Skeletal muscle tissue (tissue), 4 donors: Measurements from ENCODE around the gene PPP2R5E. TPM values are rescaled to one million over a fixed set of nuclear protein-coding genes. Genes with fewer than 3 reads are reported as not detected.

Experiments
- H3K27ac ChIP-seq: one replicate; pipeline ENCODE4 v1.7.0; 2013; ENCODE audit warnings: mild to moderate bottlenecking, low read depth, low read length, inconsistent platforms
- H3K27me3 ChIP-seq, 3 donors: one replicate each; pipeline ENCODE4 v1.7.0; 2013; ENCODE audit warnings: low read length in 3 of 3; ENCODE audit not compliant: control insufficient read depth in 3 of 3, insufficient read depth in 3 of 3
- H3K36me3 ChIP-seq, 3 donors: one replicate each; pipeline ENCODE4 v1.7.0; 2013; ENCODE audit warnings: low read length in 3 of 3; ENCODE audit not compliant: control insufficient read depth in 3 of 3, insufficient read depth in 3 of 3
- H3K4me1 ChIP-seq, 3 donors: one replicate each; pipeline ENCODE4 v1.7.0; 2013; ENCODE audit warnings: low read length in 3 of 3, mild to moderate bottlenecking in 3 of 3; ENCODE audit not compliant: control insufficient read depth in 3 of 3, insufficient read depth in 3 of 3
- H3K4me3 ChIP-seq, 3 donors: one replicate each; pipeline ENCODE4 v1.7.0; 2013; ENCODE audit warnings: low read length in 3 of 3
- H3K9ac ChIP-seq, 3 donors: one replicate each; pipeline ENCODE4 v1.7.0; 2013; ENCODE audit warnings: low read length in 3 of 3, mild to moderate bottlenecking in 3 of 3, moderate library complexity in 2 of 3, low read depth in 1 of 3
- H3K9me3 ChIP-seq, 3 donors: one replicate each; pipeline ENCODE4 v1.7.0; 2013; ENCODE audit warnings: low read length in 3 of 3; ENCODE audit not compliant: control insufficient read depth in 3 of 3
- total RNA-seq: library from RNA; depleted of rRNA; stranded (reverse); fragments of >200 nt; gene quantifications from one replicate; pipeline ENCODE4 v1.2.3, GENCODE V29; 2014
- donor health status: Osteomylitis.

Gene PPP2R5E
- total RNA-seq, 1 donor from 2014 or later: 11.0 TPM

DNA sequence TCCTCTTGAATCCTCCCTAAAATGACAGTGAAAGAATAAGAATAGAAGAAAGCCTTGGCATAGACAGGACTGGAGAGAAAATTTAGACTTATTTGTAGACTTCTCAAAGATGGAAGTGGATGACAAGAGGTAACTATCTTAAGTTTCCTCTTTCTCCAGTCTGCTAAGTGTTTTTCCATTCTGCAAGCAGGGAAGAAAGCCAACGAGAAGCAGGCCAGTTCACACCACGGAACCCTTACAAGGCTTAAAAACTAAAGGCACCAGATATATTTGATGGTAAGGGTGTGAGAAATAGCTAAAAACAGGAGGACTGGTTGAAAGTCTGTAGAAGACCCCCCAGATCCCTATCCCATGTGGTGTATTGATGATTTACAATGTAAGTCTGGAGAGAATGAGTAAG, 141.5 kb downstream of the PPP2R5E start:
- Histone ChIP-seq H3K27ac (no peak overlapping the region), H3K4me3 (no peak overlapping the region)

DNA sequence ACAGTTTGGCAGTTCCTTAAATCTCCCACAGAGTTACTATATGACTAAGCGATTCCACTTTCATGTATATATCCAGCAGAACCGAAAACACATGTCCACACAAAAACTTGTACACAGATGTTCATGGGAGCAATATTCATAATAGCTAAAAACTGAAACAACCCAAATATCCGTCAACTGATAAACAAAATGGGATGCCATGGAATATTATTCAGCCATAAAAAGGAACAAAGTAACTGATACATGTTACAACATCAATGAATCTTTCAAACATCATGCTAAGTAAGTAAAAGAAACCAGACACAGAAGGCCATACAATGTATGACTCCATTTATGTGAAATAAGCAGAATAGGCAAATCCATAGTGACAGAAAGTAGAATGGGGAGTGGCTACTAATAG, 144.2 kb downstream of the PPP2R5E start:
- no peak overlapping the region for H3K27ac ChIP-seq
- H3K36me3 ChIP-seq: peaks cover 0 to 8% (median 5%) of the 10 kb centered on the region in 3 donors
- no peaks in the 10 kb centered on the region for H3K27me3 ChIP-seq
- H3K4me1 ChIP-seq: peaks cover 2 to 9% (median 6%) of the 10 kb centered on the region in 3 donors
- H3K9ac ChIP-seq: no peak overlapping the region
- no peak overlapping the region for H3K4me3 ChIP-seq
- peaks cover 0 to 2% (median 0%) of the 10 kb centered on the region in 3 donors for H3K9me3 ChIP-seq

More for the DNA sequence above, 141.5 kb downstream of the PPP2R5E start:
- Histone ChIP-seq H3K36me3 (no peaks in the 10 kb centered on the region), H3K9me3 (peaks cover 0 to 2% (median 0%) of the 10 kb centered on the region in 3 donors), H3K9ac (no peak overlapping the region), H3K27me3 (no peaks in the 10 kb centered on the region), H3K4me1 (peaks cover 2 to 9% (median 6%) of the 10 kb centered on the region in 3 donors)

DNA sequence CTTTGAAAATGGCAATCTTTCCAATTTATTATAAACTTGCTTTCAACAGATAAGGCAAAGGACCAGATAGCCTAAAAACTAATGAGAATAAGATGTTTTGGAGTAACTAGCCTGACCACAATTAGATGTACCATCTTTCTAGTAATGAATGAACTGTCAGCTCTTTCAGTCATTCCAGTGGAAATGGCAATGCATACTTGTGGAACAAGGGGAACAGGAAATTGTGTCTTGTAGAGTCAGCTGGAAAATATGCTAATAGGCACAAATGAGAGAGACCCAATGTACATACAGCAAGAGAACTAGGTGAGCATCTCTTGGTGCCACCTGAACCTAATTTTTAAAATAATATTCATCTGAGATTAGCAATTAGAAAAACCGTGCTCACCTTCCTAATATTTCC, 148.3 kb downstream of the PPP2R5E start:
- H3K4me3 ChIP-seq: no peak overlapping the region
- H3K4me1 ChIP-seq: no peaks in the 10 kb centered on the region
- H3K36me3 ChIP-seq: peaks cover 8 to 20% (median 13%) of the 10 kb centered on the region in 3 donors
- no peaks in the 10 kb centered on the region for H3K27me3 ChIP-seq
- peaks cover 0 to 2% (median 0%) of the 10 kb centered on the region in 3 donors for H3K9me3 ChIP-seq
- H3K27ac ChIP-seq: no peak overlapping the region
- no peak overlapping the region for H3K9ac ChIP-seq

DNA sequence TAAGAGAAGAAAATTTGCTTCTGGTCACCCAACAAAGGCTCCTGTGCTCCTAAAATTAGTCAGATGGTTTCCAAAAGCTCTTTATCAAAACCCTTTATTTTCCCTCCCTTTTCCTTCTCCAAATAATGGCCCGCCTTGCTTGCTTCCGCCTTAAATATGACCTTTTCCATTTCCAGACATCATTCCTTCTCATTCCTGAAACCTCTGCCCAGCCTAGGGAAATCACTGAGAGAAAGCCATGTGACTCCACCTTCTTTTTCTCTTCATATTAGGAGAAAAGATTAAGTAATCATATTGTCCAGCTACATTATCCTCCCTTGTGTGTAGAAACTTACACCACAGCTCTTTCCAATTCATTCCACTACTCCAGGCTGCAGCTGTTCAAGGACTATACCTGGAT, 148.7 kb downstream of the PPP2R5E start:
- Histone ChIP-seq H3K36me3 (peaks cover 8 to 20% (median 15%) of the 10 kb centered on the region in 3 donors), H3K9me3 (peaks cover 0 to 2% (median 0%) of the 10 kb centered on the region in 3 donors), H3K4me3 (no peak overlapping the region), H3K27ac (no peak overlapping the region), H3K9ac (no peak overlapping the region), H3K4me1 (no peaks in the 10 kb centered on the region), H3K27me3 (no peaks in the 10 kb centered on the region)

DNA sequence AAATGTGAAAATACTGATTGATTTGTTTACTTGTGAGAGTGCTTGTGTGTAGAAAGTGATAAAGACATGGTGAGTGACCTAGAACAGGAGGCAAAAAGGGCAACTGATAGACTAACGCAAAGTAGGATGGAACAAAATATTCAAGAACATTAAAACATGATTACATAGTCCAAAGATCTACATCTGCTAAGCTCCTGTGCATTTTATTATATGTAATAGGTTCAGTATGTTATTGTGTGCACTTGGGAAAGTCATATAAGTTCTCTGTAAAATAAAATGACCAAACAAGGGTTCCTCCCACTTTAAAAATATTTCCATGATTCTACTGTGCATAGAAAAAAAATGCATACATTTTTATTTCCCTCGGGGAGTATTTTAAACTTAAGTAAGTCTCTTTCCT, 150.2 kb downstream of the PPP2R5E start:
- Histone ChIP-seq H3K9me3 (no peaks in the 10 kb centered on the region), H3K27ac (no peak overlapping the region), H3K4me1 (no peaks in the 10 kb centered on the region), H3K4me3 (no peak overlapping the region), H3K27me3 (no peaks in the 10 kb centered on the region), H3K9ac (no peak overlapping the region), H3K36me3 (peaks cover 8 to 20% (median 18%) of the 10 kb centered on the region in 3 donors)

DNA sequence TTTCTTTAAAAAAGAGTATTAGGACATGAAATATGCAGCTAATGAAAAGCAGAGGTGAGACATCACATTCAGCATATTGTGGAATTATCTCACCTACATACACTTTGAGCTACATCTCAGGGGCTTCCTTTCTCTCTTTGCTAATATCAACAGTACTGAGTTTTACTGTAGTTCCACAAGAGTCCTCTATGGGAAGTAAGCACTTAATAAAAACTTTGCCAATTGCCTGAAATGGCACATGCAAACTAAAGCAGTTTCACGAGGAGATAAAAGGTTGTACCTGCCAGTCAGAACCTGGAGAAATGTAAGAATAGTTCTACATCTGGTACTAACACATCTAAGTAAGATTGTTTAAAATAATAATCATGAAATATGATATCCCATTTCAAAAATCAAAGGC, 150.9 kb downstream of the PPP2R5E start:
- Histone ChIP-seq H3K4me3 (no peak overlapping the region), H3K9me3 (no peaks in the 10 kb centered on the region), H3K36me3 (peaks cover 8 to 24% (median 21%) of the 10 kb centered on the region in 3 donors), H3K27me3 (no peaks in the 10 kb centered on the region), H3K4me1 (no peaks in the 10 kb centered on the region), H3K9ac (no peak overlapping the region), H3K27ac (no peak overlapping the region)

DNA sequence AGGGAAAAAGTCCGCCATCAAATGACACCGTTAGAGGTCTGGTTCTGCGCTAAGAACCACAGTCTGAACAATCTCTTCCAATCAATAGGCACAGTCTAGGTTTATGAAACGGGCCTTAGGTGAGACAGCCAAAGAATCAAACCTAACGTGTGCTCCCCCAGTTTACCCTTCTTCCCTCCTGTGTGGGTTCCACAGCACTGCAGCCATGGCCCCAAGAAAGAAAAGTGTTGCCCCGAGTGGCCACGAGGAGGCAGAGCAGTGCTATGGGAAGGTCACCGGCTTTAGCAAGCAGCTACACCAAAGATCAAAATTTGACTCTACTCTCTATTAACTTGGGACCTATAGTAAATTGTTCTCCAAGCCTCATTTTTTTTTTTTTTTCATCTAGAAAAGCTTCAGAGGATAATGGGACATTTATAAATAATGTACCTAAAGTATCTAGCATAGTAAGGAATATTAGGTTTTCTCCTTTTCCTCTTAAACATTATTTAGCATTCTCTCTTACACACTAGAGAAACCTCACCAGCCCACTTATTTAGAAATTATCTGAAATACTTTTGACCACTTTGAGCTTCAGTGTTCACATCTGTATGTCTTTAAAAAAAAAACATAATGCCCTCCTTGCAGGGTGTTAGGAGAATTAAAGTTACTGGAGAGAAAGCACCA, 154.3 kb downstream of the PPP2R5E start:
- H3K4me1 ChIP-seq: no peaks in the 10 kb centered on the region
- no peaks in the 10 kb centered on the region for H3K27me3 ChIP-seq
- H3K4me3 ChIP-seq: no peak overlapping the region
- H3K9ac ChIP-seq: no peak overlapping the region
- peaks cover 12 to 29% (median 23%) of the 10 kb centered on the region in 3 donors for H3K36me3 ChIP-seq
- H3K9me3 ChIP-seq: no peaks in the 10 kb centered on the region
- H3K27ac ChIP-seq: no peak overlapping the region

DNA sequence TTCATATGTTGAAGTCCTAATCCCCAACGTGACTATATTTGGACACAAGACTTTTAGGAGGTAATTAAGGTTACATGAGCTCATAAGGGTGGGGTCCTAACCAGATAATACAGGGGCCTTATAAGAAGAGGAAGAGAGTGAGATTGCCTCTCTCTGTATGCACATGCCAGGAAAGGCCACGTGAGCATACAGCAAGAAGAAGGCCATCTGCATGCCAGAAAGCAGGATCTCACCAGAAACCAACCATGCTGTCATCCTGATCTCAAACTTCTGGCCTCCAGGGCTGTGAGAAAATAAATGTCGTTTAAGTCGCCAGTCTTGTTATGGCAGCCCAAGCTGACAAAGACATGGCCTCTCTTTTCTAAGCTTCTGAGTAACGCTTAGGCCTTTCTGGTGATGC, 155.5 kb downstream of the PPP2R5E start:
- H3K9me3 ChIP-seq: no peaks in the 10 kb centered on the region
- no peak overlapping the region for H3K9ac ChIP-seq
- H3K4me3 ChIP-seq: no peak overlapping the region
- no peaks in the 10 kb centered on the region for H3K4me1 ChIP-seq
- H3K27me3 ChIP-seq: no peaks in the 10 kb centered on the region
- H3K36me3 ChIP-seq: peaks cover 13 to 38% (median 28%) of the 10 kb centered on the region in 3 donors
- no peak overlapping the region for H3K27ac ChIP-seq

DNA sequence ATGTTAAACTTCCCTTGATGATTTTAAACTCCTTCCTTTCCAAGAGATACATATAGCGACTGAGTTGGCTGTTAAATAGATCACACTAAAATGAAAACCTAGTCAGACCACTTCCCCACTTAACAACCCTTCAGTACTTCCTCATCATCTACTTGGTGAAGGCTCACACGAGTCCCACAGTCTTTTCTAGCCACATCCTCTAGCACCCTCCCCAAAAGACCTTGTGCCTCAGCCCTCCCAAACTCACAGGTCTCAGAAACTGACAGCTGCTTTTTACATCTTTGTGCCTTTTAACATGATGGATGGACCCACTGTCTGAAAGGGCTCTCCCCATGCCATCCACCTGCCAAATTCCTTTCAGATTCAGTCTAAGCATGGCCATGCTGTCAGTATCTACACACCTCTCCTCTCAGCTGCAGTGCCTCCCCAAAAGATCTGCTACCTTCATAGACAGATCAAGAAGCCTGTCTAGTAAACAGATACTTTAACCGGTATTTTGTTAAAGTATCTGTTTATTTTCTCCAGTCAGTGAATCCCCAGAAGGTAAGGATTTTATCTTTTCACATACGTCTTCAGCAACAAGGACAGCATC, 159.3 kb downstream of the PPP2R5E start:
- H3K27ac ChIP-seq: no peak overlapping the region
- H3K9ac ChIP-seq: no peak overlapping the region
- no peaks in the 10 kb centered on the region for H3K27me3 ChIP-seq
- H3K36me3 ChIP-seq: peaks cover 6 to 39% (median 36%) of the 10 kb centered on the region in 3 donors
- H3K9me3 ChIP-seq: no peaks in the 10 kb centered on the region
- H3K4me1 ChIP-seq: no peaks in the 10 kb centered on the region
- H3K4me3 ChIP-seq: no peak overlapping the region

DNA sequence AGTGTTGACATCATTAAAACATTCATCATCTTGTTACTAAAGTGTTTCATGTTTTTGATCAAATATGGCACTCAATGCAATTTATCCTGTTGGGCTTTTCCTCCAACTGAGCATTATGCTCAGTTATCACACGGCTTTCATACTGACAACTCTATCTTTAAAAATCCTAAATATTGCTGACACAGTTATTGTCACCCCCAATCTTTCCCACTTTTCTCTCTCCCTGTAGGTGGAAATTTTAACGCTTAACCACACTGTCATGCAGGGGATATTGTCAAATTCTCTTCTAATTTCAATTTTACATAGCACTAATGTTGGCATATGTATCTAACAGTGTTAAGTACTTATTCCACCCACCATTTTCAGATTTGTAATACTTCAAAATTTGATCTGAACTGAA, 164.7 kb downstream of the PPP2R5E start:
- Histone ChIP-seq H3K27ac (no peak overlapping the region), H3K27me3 (no peaks in the 10 kb centered on the region), H3K4me1 (no peaks in the 10 kb centered on the region), H3K9ac (no peak overlapping the region), H3K9me3 (no peaks in the 10 kb centered on the region), H3K36me3 (peaks cover 0 to 28% (median 28%) of the 10 kb centered on the region in 3 donors), H3K4me3 (no peak overlapping the region)
